HCT116 (cell line): Measurements from ENCODE around the gene KCNQ4. TPM values are rescaled to one million over a fixed set of nuclear protein-coding genes. Genes with fewer than 3 reads are reported as not detected.

Experiments
- ATAC-seq: fragments of 200-7000 bp; cut with Tn5 transposase; 2 replicates; pipeline ENCODE4 v1.9.1; 2020; ENCODE audit warnings: mild to moderate bottlenecking, moderate library complexity
- BruUV-seq: library from RNA; stranded (reverse); fragments of 400-500 nt; replicated peaks from 2 replicates; lab custom pipeline; 2021; lab: Mats Ljungman, UMichigan
- CTCF ChIA-PET: fragments of 300-600 bp; sonication (Branson Sonifier 250); formaldehyde crosslinking; loops from one replicate; lab custom pipeline; 2021; ENCODE audit warnings: antibody characterized with exemption; lab: Charles Lee
- POLR2A ChIA-PET: fragments of 300-600, 350-600 bp; sonication (Branson Sonifier 250); formaldehyde crosslinking; loops from one replicate; lab custom pipeline; 2021; ENCODE audit warnings: antibody characterized with exemption; lab: Charles Lee
- RAD21 ChIA-PET, 2 experiments: fragments of 300-600 bp; sonication (Branson Sonifier 250); formaldehyde crosslinking; loops; one replicate each; lab custom pipeline; 2023; ENCODE audit warnings: low total read pairs in 2 of 2; ENCODE audit not compliant: uncharacterized antibody in 2 of 2, unreplicated experiment in 2 of 2, low non-redundant PET in 1 of 2; lab: Charles Lee
- DNase-seq: peaks from one replicate; pipeline ENCODE4 v3.0.0-alpha.2; 2010; ENCODE audit warnings: low read depth, low spot score
- H2AFZ ChIP-seq: fragments of 200-600 bp; shearing (Covaris generic), sonication (generic); 2 replicates; pipeline ENCODE4 v1.6.1; 2017; ENCODE audit warnings: low read depth, mixed run types, mixed read lengths, antibody characterized with exemption, low read length; ENCODE audit not compliant: poor library complexity, severe bottlenecking
- H3K27ac ChIP-seq: 2 replicates; pipeline ENCODE4 v1.5.1; 2012; ENCODE audit warnings: low read depth, low read length
- H3K27me3 ChIP-seq: fragments of 200-600 bp; sonication (generic); 2 replicates; pipeline ENCODE4 v1.6.1; 2016; ENCODE audit warnings: mixed run types, low read length, mixed read lengths; ENCODE audit not compliant: insufficient read depth
- H3K36me3 ChIP-seq, 2 experiments: fragments of 200-500 bp in 1 of 2; fragments of 200-600 bp in 1 of 2; sonication (Bioruptor generic) in 1 of 2; sonication (generic) in 1 of 2; 2 replicates each; pipeline versions ENCODE4 v1.5.1 to v1.6.1; 2014 to 2016; ENCODE audit warnings: low read length in 2 of 2, inconsistent platforms in 1 of 2, mixed read lengths in 1 of 2, mixed run types in 1 of 2; ENCODE audit not compliant: insufficient read depth in 2 of 2, control insufficient read depth in 1 of 2
- H3K4me1 ChIP-seq, 2 experiments: fragments of 200-600 bp in 1 of 2; sonication (generic) in 1 of 2; 2 replicates each; pipeline versions ENCODE4 v1.5.1 to v1.6.1; 2012 to 2017; ENCODE audit warnings: low read length in 2 of 2, inconsistent platforms in 1 of 2, mild to moderate bottlenecking in 1 of 2, mixed read lengths in 1 of 2, mixed run types in 1 of 2, moderate library complexity in 1 of 2; ENCODE audit not compliant: insufficient read depth in 2 of 2, control insufficient read depth in 1 of 2
- H3K4me2 ChIP-seq: fragments of 200-600 bp; sonication (generic); 2 replicates; pipeline ENCODE4 v1.6.1; 2017; ENCODE audit warnings: mixed run types, low read length, mixed read lengths
- H3K4me3 ChIP-seq, 2 experiments: fragments of 200-600 bp in 1 of 2; sonication (generic) in 1 of 2; replicated peaks in 1 of 2; 2 replicates each; pipeline ENCODE4 v1.5.1; 2011 to 2016; ENCODE audit warnings: low read length in 2 of 2, control low read depth in 1 of 2, low read depth in 1 of 2, mild to moderate bottlenecking in 1 of 2, mixed read lengths in 1 of 2, mixed run types in 1 of 2
- H3K79me2 ChIP-seq: fragments of 200-600 bp; sonication (generic); 2 replicates; pipeline ENCODE4 v1.6.1; 2017; ENCODE audit warnings: mild to moderate bottlenecking, mixed run types, low read length, moderate library complexity, mixed read lengths; ENCODE audit not compliant: insufficient read depth
- H3K9ac ChIP-seq: fragments of 200-600 bp; sonication (generic); 2 replicates; pipeline ENCODE4 v1.6.1; 2016; ENCODE audit warnings: low read length, mixed read lengths
- H3K9me2 ChIP-seq: fragments of 200-600 bp; sonication (generic), shearing (Covaris generic); 2 replicates; pipeline ENCODE4 v1.6.1; 2017; ENCODE audit warnings: mixed run types, mild to moderate bottlenecking, moderate library complexity; ENCODE audit not compliant: insufficient read depth
- H3K9me3 ChIP-seq, 2 experiments: fragments of 200-500 bp in 1 of 2; fragments of 200-600 bp in 1 of 2; sonication (Bioruptor generic) in 1 of 2; sonication (generic) in 1 of 2; 2 replicates each; pipeline ENCODE4 v1.6.1; 2014 to 2017; ENCODE audit warnings: low read length in 2 of 2, mixed read lengths in 2 of 2, inconsistent platforms in 1 of 2, low read depth in 1 of 2, mild to moderate bottlenecking in 1 of 2, mixed run types in 1 of 2, moderate library complexity in 1 of 2; ENCODE audit not compliant: control insufficient read depth in 1 of 2, insufficient read depth in 1 of 2
- H4K20me1 ChIP-seq: fragments of 200-600 bp; sonication (generic), shearing (Covaris generic); 2 replicates; pipeline ENCODE4 v1.6.1; 2017; ENCODE audit warnings: mixed run types, mild to moderate bottlenecking, moderate library complexity; ENCODE audit not compliant: insufficient read depth
- CBX3 ChIP-seq: IDR thresholded peaks from 2 replicates; pipeline ENCODE4 v1.6.1; 2012; ENCODE audit warnings: low read depth
- EGR1 ChIP-seq: IDR thresholded peaks from 2 replicates; pipeline ENCODE4 v1.6.1; 2012; ENCODE audit warnings: low read depth
- EZH2phosphoT487 ChIP-seq: fragments of 200-600 bp; IDR thresholded peaks from 2 replicates; pipeline ENCODE4 v1.6.1; 2018; ENCODE audit warnings: antibody characterized with exemption, borderline replicate concordance
- POLR2A ChIP-seq: IDR thresholded peaks from 2 replicates; pipeline ENCODE4 v1.7.0; 2011; ENCODE audit warnings: borderline replicate concordance; ENCODE audit not compliant: insufficient read depth, insufficient read length; ENCODE audit errors: extremely low read depth
- RAD21 ChIP-seq: IDR thresholded peaks from 2 replicates; pipeline ENCODE4 v1.6.1; 2012; ENCODE audit warnings: low read depth, mild to moderate bottlenecking
- SIN3A ChIP-seq: IDR thresholded peaks from 2 replicates; pipeline ENCODE4 v1.6.1; 2012; ENCODE audit warnings: low read depth
- SP1 ChIP-seq: IDR thresholded peaks from 2 replicates; pipeline ENCODE4 v1.6.1; 2012; ENCODE audit warnings: low read depth
- TCF7L2 ChIP-seq: IDR thresholded peaks from 2 replicates; pipeline ENCODE4 v1.7.0; 2011; ENCODE audit warnings: borderline replicate concordance, inconsistent platforms; ENCODE audit not compliant: insufficient read depth, insufficient read length; ENCODE audit errors: extremely low read depth
- ZBTB33 ChIP-seq: IDR thresholded peaks from 2 replicates; pipeline ENCODE4 v1.6.1; 2011; ENCODE audit warnings: mild to moderate bottlenecking, low read length, moderate library complexity; ENCODE audit not compliant: insufficient replicate concordance; ENCODE audit errors: extremely low read depth
- intact Hi-C: fragments of 100-400 bp; cut with micrococcal nuclease; formaldehyde crosslinking; loops from 2 replicates; pipeline ENCODE4 v1.10.0; 2022
- total RNA-seq: library from RNA; stranded (reverse); gene quantifications from one replicate; pipeline ENCODE4 v1.2.1, GENCODE V29; 2021; ENCODE audit not compliant: unreplicated experiment
- TF ChIP-seq, protein P1 (sequence below), 3 experiments: fragments of 200-600 bp in 1 of 3; sonication (generic) in 1 of 3; IDR thresholded peaks in 2 of 3; conservative IDR thresholded peaks in 1 of 3; 2 replicates each; pipeline ENCODE4 v1.5.1; 2012 to 2017; ENCODE audit warnings: low read depth in 2 of 3, low read length in 2 of 3, antibody characterized with exemption in 1 of 3, borderline replicate concordance in 1 of 3, control low read depth in 1 of 3, mild to moderate bottlenecking in 1 of 3, mixed read lengths in 1 of 3, mixed run types in 1 of 3, moderate library complexity in 1 of 3; ENCODE audit not compliant: insufficient read depth in 1 of 3
- TF ChIP-seq, protein P2 (sequence below): IDR thresholded peaks from 2 replicates; pipeline ENCODE4 v1.6.1; 2012
- TF ChIP-seq, protein P3 (sequence below): IDR thresholded peaks from 2 replicates; pipeline ENCODE4 v1.6.1; 2012

Gene KCNQ4
- total RNA-seq, 1 experiment from 2014 or later, result 4.1 TPM

GRCh38 chr1:40838045-40838979 lies 54.7 kb downstream of the KCNQ4 start:
- ChIA-PET POLR2A (no interaction called here), CTCF (no interaction called here), RAD21 (no interaction called here)
- intact Hi-C loops, result no loop called here
- Histone ChIP-seq H3K4me3 (no peak overlapping the region), H2AFZ (no peak overlapping the region), H3K27ac (no peak overlapping the region), H3K27me3 (no peaks in the 10 kb centered on the region), H3K9me2 (no peaks in the 10 kb centered on the region), H3K4me1 (no peaks in the 10 kb centered on the region), H3K9ac (no peak overlapping the region), H4K20me1 (no peaks in the 10 kb centered on the region), H3K36me3 (no peaks in the 10 kb centered on the region; a peak in 1 of 4 replicates), H3K79me2 (no peaks in the 10 kb centered on the region), H3K9me3 (peaks cover 0 to 8% of the 10 kb centered on the region in 2 experiments; a peak in 1 of 4 replicates), H3K4me2 (no peak overlapping the region)
- no peak for DNase-seq
- BruUV-seq, result no TSS peak
- TF ChIP-seq CBX3 (no peak), EGR1 (no peak), SP1 (no peak), TCF7L2 (no peak), ZBTB33 (no peak), SIN3A (no peak), RAD21 (no peak), EZH2phosphoT487 (no peak), POLR2A (no peak)
- TF ChIP-seq, protein P1, sequence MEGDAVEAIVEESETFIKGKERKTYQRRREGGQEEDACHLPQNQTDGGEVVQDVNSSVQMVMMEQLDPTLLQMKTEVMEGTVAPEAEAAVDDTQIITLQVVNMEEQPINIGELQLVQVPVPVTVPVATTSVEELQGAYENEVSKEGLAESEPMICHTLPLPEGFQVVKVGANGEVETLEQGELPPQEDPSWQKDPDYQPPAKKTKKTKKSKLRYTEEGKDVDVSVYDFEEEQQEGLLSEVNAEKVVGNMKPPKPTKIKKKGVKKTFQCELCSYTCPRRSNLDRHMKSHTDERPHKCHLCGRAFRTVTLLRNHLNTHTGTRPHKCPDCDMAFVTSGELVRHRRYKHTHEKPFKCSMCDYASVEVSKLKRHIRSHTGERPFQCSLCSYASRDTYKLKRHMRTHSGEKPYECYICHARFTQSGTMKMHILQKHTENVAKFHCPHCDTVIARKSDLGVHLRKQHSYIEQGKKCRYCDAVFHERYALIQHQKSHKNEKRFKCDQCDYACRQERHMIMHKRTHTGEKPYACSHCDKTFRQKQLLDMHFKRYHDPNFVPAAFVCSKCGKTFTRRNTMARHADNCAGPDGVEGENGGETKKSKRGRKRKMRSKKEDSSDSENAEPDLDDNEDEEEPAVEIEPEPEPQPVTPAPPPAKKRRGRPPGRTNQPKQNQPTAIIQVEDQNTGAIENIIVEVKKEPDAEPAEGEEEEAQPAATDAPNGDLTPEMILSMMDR (IDR thresholded peaks at IDR 0.05 in 2 of 3, conservative IDR thresholded peaks at IDR 0.05 in 1 of 3; ENCODE audit: borderline replicate concordance in 1 of 3, insufficient read depth in 1 of 3, low read depth in 2 of 3, low read length in 2 of 3), result no peak
- TF ChIP-seq, protein P2, sequence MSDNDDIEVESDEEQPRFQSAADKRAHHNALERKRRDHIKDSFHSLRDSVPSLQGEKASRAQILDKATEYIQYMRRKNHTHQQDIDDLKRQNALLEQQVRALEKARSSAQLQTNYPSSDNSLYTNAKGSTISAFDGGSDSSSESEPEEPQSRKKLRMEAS, result no peak
- TF ChIP-seq, protein P3, sequence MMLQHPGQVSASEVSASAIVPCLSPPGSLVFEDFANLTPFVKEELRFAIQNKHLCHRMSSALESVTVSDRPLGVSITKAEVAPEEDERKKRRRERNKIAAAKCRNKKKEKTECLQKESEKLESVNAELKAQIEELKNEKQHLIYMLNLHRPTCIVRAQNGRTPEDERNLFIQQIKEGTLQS, result no peak
- ATAC-seq, result peak; percentile 59
